Measurements from ENCODE around the gene ZFYVE16.
A peak's percentile ranks its signal among the peaks of the same experiment; 100 is the strongest.
"Not testable (repeated sequence)": the region's sequence is repeated elsewhere in the genome, so short reads cannot be mapped to it uniquely, and the experiment has no call there.

The ZFYVE16 gene

DNA sequence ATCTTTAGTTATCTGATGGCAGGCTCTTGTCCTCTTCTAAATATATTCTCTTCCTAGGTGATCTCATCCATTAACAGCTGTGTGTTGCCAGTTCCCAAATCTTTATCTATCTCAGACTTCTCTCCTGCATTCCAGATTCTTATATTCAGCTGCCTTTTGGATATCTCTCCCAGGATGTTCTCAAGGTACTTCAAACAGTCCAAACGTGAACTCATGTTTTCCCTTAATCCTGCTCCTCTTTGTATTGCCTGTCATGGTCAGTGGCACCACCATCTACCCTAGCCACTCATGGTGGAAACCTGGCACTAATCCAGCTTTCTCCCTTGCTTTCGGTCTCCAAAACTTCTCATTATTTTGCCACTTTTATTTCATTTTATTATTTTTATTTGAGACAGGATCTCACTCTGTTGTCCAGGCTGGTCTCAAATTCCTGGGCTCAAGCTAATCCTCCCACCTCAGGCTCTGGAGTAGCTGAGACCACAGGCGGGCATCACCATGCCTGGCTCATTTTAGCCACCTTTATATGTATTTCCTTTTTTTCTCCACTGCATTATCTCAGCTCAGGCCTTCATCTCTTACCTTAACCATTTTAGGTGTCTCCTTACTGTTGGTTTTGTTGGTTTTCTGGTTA lies 3.8 kb downstream of the ZFYVE16 start:
- no peak for DNase-seq

DNA sequence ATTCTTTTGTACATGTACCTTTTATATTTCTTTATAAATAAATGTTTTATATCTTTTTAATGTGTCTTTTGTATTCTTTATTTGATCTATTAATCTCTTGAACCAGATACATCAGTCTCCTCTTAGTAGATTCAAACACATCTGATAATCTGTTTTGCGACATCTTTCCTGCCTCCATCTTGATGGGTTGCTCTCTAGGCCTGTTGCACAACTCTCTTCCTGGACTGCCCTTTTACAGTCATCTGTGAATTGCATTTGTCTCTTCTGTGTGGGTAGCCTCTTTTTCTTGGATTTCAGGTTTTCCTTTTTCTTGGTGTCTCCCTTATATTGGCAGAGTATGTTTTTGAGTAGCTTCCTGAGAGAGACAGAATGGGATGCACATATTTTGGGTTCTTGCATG lies 6.2 kb downstream of the ZFYVE16 start:
- no peak for DNase-seq

DNA sequence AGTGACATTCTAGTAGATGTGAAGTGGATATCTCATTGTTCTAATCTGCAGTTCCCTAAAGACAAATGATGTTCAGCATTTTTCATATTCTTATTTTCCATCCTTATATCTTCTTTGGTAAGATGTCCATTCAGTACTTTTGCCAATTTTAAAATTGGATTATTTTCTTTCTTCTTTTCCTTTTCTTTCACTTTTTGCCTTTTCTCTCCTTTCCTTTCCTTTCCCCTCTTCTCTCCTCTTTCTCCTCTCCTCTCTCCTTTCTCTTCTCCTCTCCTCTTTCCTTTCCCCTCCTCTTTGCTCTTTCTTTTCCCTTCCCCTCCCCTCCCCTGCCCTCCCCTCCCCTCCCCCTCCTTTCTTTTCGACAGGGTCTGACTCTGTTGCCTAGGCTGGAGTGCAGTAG lies 10.1 kb downstream of the ZFYVE16 start:
- no peak for DNase-seq

DNA sequence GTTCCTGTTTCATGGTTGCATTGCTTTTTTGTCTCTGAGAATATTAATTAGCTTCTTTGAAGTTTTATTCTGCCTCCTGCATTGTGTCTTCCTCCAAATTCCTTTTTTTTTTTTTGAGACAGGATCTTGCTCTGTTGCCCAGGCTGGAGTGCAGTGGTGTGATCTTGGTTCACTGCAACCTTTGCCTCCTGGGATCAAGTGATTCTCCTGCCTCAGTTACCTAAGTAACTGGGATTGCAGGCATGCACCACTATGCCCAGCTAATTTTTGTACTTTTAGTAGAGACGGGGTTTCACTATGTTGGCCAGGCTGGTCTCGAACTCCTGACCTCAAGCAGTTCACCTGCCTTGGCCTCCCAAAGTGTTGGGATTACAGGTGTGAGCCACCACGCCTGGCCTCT lies 16.5 kb downstream of the ZFYVE16 start:
- not testable (repeated sequence) for DNase-seq

DNA sequence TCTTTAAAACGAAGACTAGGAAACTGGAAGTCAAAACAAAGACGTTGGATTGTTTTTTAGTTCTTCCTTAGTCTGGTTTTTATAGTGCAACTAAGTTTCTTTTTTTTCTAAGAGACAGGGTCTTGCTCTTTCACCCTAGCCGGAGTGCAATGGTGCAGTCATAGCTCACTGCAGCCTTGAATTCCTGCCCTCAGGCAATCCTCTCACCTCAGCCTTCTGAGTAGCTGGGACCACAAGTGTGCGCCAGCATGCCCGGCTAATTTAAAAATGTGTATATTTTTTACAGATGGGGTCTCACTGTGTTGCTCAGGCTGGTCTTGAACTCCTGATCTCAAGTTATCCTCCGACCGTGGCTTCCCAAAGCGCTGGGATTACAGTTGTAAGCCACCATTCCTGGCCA lies 27.6 kb downstream of the ZFYVE16 start:
- DNase-seq, result no peak

DNA sequence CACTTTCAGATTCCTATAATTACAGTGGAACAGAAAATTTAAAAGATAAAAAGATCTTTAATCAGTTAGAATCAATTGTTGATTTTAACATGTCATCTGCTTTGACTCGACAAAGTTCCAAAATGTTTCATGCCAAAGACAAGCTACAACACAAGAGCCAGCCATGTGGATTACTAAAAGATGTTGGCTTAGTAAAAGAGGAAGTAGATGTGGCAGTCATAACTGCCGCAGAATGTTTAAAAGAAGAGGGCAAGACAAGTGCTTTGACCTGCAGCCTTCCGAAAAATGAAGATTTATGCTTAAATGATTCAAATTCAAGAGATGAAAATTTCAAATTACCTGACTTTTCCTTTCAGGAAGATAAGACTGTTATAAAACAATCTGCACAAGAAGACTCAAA lies 29.5 kb downstream of the ZFYVE16 start:
- no peak for DNase-seq

DNA sequence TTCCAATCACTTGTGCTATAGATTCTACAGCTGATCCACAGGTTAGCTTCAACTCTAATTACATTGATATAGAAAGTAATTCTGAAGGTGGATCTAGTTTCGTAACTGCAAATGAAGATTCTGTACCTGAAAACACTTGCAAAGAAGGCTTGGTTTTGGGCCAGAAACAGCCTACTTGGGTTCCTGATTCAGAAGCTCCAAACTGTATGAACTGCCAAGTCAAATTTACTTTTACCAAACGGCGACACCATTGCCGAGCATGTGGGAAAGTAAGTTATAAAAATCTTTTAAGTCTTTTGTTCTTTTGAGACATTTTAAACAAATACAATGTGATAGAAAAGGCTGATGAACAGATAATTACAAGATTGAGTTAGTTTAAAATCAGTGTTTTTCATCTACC lies 30.9 kb downstream of the ZFYVE16 start:
- DNase-seq, result no peak

DNA sequence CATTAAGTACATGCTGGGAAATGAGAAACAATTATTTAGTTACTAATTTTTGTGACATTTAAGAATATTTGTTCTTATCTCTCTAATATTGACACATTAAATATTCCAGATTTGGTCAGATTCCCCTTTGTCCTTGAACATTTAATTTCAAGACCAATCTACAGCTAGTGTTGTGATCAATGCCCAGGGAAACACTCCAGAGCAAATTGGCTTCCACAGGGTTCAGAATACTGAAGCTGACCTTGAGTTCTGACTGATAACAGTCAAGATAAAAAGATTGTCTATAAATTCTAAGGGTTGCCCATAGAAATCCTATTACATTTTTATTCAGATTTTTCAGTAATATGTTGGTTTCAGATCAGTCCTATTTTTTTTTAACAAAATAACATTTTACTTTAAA lies 31.3 kb downstream of the ZFYVE16 start:
- DNase-seq, result no peak

DNA sequence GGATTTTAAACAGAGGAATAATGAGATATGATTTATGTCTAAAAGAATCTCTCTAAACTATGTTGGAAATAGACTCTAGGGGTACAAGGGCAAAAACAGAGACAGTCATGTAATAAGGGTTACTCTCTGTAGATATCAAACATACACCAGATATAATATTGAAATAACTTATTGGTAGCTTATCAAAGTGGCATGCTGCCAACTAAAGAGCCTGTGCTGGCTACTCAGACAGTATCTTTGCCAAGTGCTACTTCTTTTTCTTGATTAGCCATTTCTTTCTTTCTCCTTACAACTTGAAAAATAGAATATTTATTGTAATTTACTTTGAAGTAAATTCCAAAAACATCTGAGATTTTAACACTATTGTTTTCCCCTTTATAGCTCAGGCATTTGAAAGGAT lies 34.9 kb downstream of the ZFYVE16 start:
- DNase-seq, result no peak

DNA sequence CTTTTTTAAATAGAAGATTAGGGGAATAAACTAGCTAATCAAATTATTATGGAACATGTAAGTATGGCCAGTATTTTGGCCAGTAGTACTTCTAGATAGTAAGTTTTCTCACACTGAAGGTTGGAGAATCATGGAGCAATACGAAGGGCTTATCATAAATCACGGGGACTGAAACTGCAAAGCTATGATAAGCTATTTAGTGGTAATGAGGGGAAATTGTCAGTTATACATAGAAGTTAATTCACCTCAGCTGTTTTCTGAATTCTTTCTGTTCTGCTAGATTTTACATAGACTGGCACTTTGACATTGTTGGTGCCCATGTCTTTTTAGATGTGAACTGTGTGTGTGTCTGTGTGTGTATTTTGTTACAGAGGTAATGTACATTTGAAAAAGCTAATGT lies 45.5 kb downstream of the ZFYVE16 start:
- no peak for DNase-seq

DNA sequence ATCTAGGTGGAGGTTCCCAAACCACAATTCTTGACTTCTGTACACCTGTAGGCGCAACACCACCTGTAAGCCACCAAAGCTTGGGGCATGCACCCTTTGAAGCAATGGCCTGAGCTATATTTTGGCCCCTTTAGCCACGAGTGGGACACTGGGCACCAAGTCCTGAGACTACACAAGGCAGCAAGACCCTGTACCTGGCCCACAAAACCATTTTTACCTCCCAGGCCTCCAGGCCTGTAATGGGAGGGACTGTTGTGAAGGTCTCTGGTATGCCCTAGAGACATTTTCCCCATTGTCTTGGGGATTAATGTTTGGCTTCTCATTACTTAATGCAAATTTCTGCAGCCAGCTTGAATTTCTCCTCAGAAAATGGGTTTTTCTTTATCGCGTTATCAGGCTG lies 55.4 kb downstream of the ZFYVE16 start:
- DNase-seq, result no peak

DNA sequence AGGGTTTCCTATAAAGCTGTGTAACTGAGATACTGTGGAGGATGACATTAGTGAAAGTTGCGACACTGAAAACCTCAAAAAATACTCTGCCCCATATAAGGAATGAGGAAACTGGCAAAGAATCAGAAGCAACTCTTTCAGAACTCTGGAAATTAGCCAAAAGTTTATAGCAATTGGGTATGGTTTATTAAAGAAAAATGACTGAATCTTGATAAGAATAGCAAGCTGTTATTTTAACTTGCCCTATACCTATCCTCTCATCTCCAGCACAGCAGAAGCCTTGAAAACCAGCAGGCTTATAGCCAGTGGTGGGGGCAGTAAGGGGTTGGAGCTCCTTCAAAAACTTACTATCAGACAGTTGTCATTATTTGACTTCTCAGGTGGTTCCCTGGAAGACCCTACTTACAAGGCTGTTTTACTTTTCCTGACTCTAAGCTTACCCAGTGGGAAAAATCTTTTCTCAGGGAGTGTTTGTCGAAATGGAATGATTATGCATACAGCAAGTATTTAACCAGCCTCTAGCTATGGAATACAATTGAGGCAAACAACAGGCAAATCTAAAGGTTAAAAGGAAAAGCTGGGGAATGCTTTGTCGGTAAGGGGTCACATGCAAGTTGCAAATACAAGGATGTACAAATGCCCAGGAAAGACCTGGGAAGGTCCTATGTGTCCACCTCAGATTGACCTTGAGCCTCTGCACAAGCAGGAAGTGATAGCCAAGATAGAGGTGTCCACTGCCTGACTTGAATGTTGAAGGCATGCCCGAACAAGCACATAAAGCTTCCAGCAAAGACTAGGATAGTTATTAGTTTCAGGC lies 59.0 kb downstream of the ZFYVE16 start:
- DNase-seq, result no peak

DNA sequence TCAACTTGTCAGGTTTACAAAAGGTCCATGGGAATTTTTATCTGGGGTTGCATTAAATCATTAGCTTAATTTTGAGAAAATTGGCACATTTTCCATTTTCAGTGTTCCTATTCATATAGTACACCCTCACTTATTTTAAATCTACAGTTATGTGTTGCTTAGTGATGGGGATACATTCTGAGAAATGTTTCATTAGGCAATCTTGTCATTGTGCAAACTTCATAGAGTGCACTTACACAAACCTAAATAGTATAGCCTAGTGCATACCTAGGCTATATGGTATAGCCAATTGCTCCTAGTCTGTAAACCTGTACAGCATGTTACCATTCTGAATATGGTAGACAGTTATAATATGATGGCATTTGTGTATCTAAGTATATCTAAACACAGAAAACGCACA lies 60.3 kb downstream of the ZFYVE16 start:
- DNase-seq, result no peak

DNA sequence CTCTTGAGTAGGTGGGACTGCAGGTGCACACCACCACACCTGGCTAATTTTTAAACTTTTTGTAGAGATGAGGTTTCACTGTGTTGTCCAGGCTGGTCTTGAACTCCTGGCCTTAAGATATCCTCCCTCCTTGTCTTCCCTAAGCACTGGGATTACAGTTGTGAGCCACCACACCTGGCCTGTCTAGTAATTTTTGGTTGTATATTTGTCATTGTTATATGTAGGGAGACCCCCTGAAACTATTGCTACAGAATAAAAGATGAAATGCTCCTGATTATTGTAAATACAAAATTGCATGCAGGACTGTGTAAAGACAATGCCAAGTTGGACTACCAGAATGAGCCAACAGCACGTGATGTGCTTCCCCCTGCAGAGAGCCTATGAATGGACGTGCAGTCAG lies 62.8 kb downstream of the ZFYVE16 start:
- DNase-seq, result not testable (repeated sequence)

DNA sequence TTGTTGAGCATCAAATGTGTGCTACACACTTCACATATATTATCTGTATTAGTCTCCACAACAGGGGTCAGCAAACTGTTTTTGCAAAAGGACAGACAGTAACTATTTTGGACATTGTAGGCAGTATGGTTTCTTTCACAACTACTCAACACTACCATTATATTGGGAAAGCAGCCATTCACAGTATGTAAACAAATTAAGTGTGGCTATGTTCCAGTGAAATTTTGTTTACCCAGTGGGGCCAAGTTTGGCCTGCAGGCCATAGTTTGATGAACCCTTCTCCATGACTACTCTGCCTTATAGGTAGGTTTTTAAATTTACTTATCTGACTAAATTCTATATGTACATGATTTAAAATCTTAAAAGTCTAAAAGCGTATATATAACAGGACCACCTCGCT lies 67.1 kb downstream of the ZFYVE16 start:
- DNase-seq, result no peak

DNA sequence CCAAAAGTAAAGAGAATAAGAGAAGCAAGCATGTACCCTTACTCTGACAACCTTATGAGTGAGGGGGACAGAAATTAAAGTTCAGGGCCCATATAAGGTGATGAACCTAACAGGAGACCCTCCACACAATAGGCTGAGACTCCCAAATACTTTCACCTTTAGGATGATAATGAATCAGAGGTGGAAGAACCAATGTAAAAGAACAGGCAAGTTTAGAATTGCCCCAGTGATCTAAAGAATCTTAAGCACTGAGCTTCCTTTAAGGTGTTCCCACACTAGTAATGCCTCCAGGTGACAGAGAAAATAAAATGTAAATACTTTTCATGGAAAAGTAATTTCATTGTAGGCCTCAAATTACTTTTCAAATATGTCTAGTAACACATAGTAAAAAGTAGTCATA lies 71.8 kb downstream of the ZFYVE16 start:
- DNase-seq, result no peak

DNA sequence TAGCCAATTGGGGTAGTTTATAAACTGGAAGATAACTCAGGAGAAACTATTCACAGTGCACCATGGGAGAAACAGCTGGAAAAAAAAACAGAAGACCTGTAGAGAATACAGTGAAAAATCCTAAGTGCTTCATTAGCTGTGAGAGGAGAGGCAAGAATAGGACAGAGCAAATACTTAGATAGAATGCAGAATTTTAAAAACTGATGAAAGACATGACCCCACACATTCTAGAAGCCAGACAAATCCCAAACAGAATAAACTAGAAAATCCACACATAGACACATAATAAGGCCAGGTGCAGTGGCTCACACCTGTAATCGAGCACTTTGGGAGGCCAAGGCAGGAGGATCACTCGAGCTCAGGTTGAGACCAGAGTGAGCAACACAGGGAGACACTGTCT lies 72.5 kb downstream of the ZFYVE16 start:
- DNase-seq, result no peak

DNA sequence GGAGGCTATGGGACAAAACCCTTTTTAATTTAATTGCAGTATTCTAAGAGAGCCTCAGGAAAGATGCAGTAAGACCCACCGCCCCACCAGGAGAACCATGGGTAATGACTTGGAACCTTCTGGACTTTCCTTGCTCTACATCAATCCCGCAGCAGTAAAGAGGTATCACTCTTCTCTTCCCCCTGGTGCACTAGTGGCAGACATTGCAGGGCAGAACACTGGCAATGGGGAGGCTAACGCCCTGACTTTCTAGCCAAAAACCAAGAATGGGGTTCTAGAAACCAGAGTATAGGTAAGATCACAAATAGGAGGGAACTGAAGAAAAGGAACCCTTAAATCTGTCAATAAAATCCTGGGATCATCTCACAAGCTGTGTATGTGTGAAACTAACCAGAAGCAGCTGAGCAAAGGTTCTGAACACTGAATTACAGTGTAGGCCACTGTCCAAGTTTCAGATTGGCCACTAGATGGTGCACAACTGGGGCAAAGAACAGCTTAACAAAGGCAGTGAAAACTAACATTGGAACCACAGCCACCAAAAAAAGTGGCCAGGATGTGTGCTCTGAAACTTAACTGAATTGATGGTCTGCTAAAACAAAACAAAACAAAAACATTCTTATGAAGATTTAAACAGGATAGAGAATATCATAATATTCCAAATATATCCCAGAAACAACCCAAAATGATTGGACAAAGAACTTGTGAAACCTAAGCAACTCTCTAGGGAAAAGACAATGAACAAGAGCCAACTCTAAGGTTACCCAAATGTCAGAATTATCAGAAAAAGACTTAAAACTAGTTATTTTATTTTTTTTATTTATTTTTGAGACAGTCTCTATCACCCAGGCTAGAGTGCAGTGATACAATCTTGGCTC lies 73.4 kb downstream of the ZFYVE16 start:
- peak; percentile 25 for DNase-seq

DNA sequence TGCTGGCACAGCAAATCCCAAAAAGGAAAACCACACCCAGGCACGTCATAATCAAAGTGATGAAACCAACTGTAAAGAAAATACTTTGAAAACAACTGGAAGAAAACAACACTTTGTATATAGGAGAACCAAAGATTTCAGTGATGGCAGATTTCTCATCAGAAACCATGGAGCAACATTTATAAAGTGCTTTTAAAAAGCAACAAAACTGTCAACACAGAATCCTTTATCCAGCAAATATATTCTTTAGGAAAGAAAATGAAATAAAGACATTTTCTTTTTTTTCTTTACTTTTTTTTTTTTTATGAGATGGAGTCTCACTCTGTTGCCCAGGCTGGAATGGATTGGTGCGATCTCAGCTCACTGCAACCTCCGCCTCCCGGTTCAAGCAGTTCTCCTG lies 74.7 kb downstream of the ZFYVE16 start:
- no peak for DNase-seq

DNA sequence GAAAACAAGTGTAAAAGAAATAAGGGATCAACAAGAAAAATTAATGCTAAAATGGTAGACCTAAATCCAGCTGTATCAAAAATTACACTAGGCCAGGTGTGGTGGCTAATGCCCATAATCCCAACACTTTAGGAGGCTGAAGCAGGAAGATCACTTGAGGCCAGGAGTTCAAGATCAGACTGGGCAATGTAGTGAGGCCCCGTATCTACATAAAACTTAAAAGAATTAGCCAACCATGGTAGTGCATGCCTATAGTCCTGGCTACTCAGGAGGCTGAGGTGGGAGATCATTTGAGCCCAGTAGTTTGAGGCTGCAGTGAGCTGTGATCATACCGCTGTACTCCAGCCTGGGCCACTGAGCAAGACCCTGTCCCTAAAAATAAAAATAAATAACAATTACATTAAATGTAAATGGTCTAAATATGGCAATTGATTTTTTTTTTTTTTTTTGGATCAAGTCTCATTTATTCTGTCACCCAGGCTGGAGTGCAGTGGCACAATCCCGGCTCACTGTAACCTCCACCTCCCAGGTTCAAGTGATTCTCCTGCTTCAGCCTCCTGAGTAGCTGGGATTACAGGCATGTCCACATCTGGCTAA lies 75.9 kb downstream of the ZFYVE16 start:
- no peak for DNase-seq

DNA sequence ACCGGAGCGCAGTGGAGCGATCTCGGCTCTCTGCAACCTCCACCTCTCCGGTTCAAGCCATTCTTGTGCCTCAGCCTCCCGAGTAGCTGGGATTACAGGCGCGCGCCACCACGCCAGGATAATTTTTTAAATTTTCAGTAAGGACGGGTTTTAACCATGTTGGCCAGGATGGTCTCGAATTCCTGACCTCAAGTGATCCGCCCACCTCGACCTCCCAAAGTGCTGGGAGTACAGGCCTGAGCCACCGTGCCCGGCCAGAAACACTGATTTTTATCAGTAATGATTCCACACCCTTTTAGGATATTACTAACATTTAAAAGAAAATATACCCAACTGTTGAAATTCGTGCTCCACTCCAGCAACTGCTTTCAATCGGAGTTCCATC lies 79.6 kb downstream of the ZFYVE16 start:
- no peak for DNase-seq

DNA sequence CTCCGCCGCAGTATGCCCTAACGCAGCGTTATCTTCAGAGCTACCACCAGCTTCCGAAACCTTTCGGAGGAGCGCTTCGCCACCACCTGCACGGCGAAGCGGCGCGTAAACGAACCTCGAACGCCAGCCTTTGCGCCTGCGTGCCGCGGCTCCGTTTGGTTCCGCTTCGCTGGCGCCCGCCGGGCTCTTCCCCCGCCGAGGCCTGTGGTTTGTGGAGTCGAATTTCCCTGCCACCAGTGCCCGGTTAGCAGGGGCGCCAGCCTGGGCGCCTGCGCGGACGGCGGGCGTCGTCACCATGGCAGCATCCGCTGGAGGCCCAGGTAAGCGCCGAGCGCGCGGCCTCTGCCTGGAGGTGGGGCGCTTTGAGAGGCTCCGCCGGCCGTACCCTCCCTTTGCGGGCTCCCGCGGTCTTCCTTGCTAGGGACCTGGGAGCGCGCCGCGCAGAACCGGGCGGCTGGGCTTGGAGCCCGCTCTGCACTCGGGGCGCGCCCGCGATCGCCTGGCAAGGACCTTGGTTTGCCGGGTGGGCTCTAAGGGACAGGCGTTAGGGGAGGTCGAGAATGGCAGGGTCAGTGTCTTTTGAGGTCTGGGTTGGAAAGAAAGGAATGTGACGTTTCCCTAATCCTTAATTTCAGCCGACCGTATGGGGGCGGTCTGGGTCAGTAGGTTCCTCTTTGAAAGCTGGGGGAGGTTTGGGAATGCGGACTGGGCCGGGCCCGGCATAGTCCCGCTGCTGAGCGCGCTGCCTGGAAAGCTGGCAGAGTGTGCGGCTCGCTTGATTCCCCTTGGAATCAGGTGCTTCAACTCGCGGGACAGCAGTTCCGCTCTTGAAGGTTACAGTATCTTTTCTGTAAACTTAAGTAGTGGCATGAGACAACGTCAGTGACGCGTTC lies 80.2 kb downstream of the ZFYVE16 start, which contains the start of gene FAM151B:
Gene FAM151B (plus strand): TSS at position 272 of the 893 bp plus-strand sequence. CDS start 24 bp downstream, at position 296.
- peak; percentile 82 for DNase-seq

Data from CD4-positive, alpha-beta T cell treated with Interleukin-15 for 1 hour (primary cell).